H9 (cell line): ENCODE measurements around the gene C13orf46. TPM values are rescaled to one million over a fixed set of nuclear protein-coding genes. Genes with fewer than 3 reads are reported as not detected.

Experiments
- DNase-seq: peaks from one replicate; pipeline ENCODE4 v3.0.0-alpha.2; 2017
- H2AFZ ChIP-seq: one replicate; pipeline ENCODE4 v1.6.1; 2013; ENCODE audit warnings: mild to moderate bottlenecking, low read length, control low read depth, moderate library complexity
- H2AK5ac ChIP-seq: 2 replicates; pipeline ENCODE4 v1.6.1; 2013; ENCODE audit warnings: low read length, control low read depth, mixed read lengths; ENCODE audit not compliant: insufficient read length
- H2BK120ac ChIP-seq: one replicate; pipeline ENCODE4 v1.6.1; 2013; ENCODE audit warnings: low read depth, mild to moderate bottlenecking, low read length, control low read depth, inconsistent platforms; ENCODE audit not compliant: poor library complexity, severe bottlenecking
- H2BK12ac ChIP-seq: 2 replicates; pipeline ENCODE4 v1.6.1; 2013; ENCODE audit warnings: low read length, control low read depth, mixed read lengths, low read depth; ENCODE audit not compliant: insufficient read length
- H2BK15ac ChIP-seq: 2 replicates; pipeline ENCODE4 v1.6.1; 2013; ENCODE audit warnings: low read depth, low read length, control low read depth
- H2BK20ac ChIP-seq: one replicate; pipeline ENCODE4 v1.6.1; 2013; ENCODE audit warnings: low read depth, mild to moderate bottlenecking, low read length, control low read depth, inconsistent platforms; ENCODE audit not compliant: poor library complexity, severe bottlenecking
- H2BK5ac ChIP-seq: 2 replicates; pipeline ENCODE4 v1.6.1; 2013; ENCODE audit warnings: low read length, control low read depth, mixed read lengths; ENCODE audit not compliant: insufficient read length
- H3K14ac ChIP-seq: 2 replicates; pipeline ENCODE4 v1.6.1; 2013; ENCODE audit warnings: low read length, control low read depth; ENCODE audit not compliant: insufficient read depth
- H3K18ac ChIP-seq: 2 replicates; pipeline ENCODE4 v1.6.1; 2013; ENCODE audit warnings: low read depth, mild to moderate bottlenecking, mixed read lengths, low read length, control low read depth; ENCODE audit not compliant: insufficient read length
- H3K23ac ChIP-seq: 2 replicates; pipeline ENCODE4 v1.6.1; 2013; ENCODE audit warnings: low read length, control low read depth, mixed read lengths, low read depth; ENCODE audit not compliant: insufficient read length
- H3K23me2 ChIP-seq: 2 replicates; pipeline ENCODE4 v1.6.1; 2013; ENCODE audit warnings: low read depth, mild to moderate bottlenecking, mixed read lengths, low read length, control low read depth; ENCODE audit not compliant: insufficient read length, poor library complexity, severe bottlenecking
- H3K27ac ChIP-seq: 2 replicates; pipeline ENCODE4 v1.5.1; 2013; ENCODE audit warnings: low read length, control low read depth, mixed read lengths, low read depth; ENCODE audit not compliant: insufficient read length
- H3K27me3 ChIP-seq: 2 replicates; pipeline ENCODE4 v1.6.1; 2013; ENCODE audit warnings: low read length, control low read depth, inconsistent platforms; ENCODE audit not compliant: insufficient read depth
- H3K4ac ChIP-seq: 2 replicates; pipeline ENCODE4 v1.6.1; 2013; ENCODE audit warnings: low read depth, mild to moderate bottlenecking, control low read depth, inconsistent platforms, low read length, moderate library complexity
- H3K4me1 ChIP-seq: 2 replicates; pipeline ENCODE4 v1.6.1; 2013; ENCODE audit warnings: low read length, control low read depth, inconsistent platforms; ENCODE audit not compliant: insufficient read depth
- H3K4me2 ChIP-seq: 2 replicates; pipeline ENCODE4 v1.6.1; 2013; ENCODE audit warnings: low read length, control low read depth, mixed read lengths; ENCODE audit not compliant: insufficient read length, insufficient read depth
- H3K56ac ChIP-seq: 2 replicates; pipeline ENCODE4 v1.6.1; 2013; ENCODE audit warnings: low read depth, mild to moderate bottlenecking, mixed read lengths, low read length, control low read depth; ENCODE audit not compliant: insufficient read length
- H3K79me1 ChIP-seq: 2 replicates; pipeline ENCODE4 v1.6.1; 2013; ENCODE audit warnings: low read depth, mild to moderate bottlenecking, moderate library complexity, low read length, control low read depth, inconsistent platforms; ENCODE audit not compliant: insufficient read depth, poor library complexity, severe bottlenecking
- H3K79me2 ChIP-seq: 2 replicates; pipeline ENCODE4 v1.6.1; 2013; ENCODE audit warnings: low read length, control low read depth, inconsistent platforms; ENCODE audit not compliant: insufficient read depth
- H3K9ac ChIP-seq: 2 replicates; pipeline ENCODE4 v1.6.1; 2013; ENCODE audit warnings: low read length, control low read depth, mixed read lengths; ENCODE audit not compliant: insufficient read length; ENCODE audit errors: extremely low read depth
- H3K9me3 ChIP-seq: one replicate; pipeline ENCODE4 v1.6.1; 2013; ENCODE audit warnings: low read depth, low read length, inconsistent platforms; ENCODE audit not compliant: control insufficient read depth
- H3T11ph ChIP-seq: one replicate; pipeline ENCODE4 v1.6.1; 2013; ENCODE audit warnings: mild to moderate bottlenecking, low read length, control low read depth, inconsistent platforms
- H4K20me1 ChIP-seq: one replicate; pipeline ENCODE4 v1.6.1; 2013; ENCODE audit not compliant: control insufficient read depth, insufficient read length, insufficient read depth
- H4K5ac ChIP-seq: 2 replicates; pipeline ENCODE4 v1.6.1; 2013; ENCODE audit warnings: low read depth, mild to moderate bottlenecking, mixed read lengths, low read length, control low read depth; ENCODE audit not compliant: insufficient read length
- H4K8ac ChIP-seq: replicated peaks from 2 replicates; pipeline ENCODE4 v1.6.1; 2013; ENCODE audit warnings: low read length, control low read depth, mixed read lengths, low read depth; ENCODE audit not compliant: insufficient read length
- H4K91ac ChIP-seq: 2 replicates; pipeline ENCODE4 v1.6.1; 2013; ENCODE audit warnings: low read depth, mild to moderate bottlenecking, moderate library complexity, mixed read lengths, low read length, control low read depth; ENCODE audit not compliant: insufficient read length
- H3K27ac Mint-ChIP-seq, 3 experiments: 2 replicates in 2 of 3; 3 replicates in 1 of 3; pipeline ENCODE4 v1.8.0; 2020 to 2021; ENCODE audit warnings: mixed read lengths in 3 of 3, mild to moderate bottlenecking in 1 of 3, moderate library complexity in 1 of 3
- H3K27me3 Mint-ChIP-seq: 2 replicates; pipeline ENCODE4 v1.8.0; 2021; ENCODE audit warnings: low read depth, mild to moderate bottlenecking, moderate library complexity, mixed read lengths
- H3K36me3 Mint-ChIP-seq, 3 experiments: 2 replicates in 2 of 3; 3 replicates in 1 of 3; pipeline ENCODE4 v1.8.0; 2020 to 2021; ENCODE audit warnings: low read depth in 3 of 3, mixed read lengths in 3 of 3; ENCODE audit not compliant: insufficient read depth in 1 of 3
- H3K4me1 Mint-ChIP-seq, 2 experiments: 2 replicates each; pipeline ENCODE4 v1.8.0; 2020; ENCODE audit warnings: mixed read lengths in 2 of 2
- H3K4me3 Mint-ChIP-seq, 2 experiments: 2 replicates in 1 of 2; 3 replicates in 1 of 2; pipeline ENCODE4 v1.8.0; 2020 to 2021; ENCODE audit warnings: mild to moderate bottlenecking in 2 of 2, mixed read lengths in 2 of 2, moderate library complexity in 1 of 2
- H3K9me3 Mint-ChIP-seq, 2 experiments: 2 replicates in 1 of 2; 3 replicates in 1 of 2; pipeline ENCODE4 v1.8.0; 2020; ENCODE audit warnings: mild to moderate bottlenecking in 2 of 2, mixed read lengths in 2 of 2, moderate library complexity in 1 of 2
- CTCF ChIP-seq: fragments of 200-600 bp; sonication (generic); conservative IDR thresholded peaks from 3 replicates; pipeline ENCODE4 v1.8.0; 2021; ENCODE audit warnings: antibody characterized with exemption, mild to moderate bottlenecking
- WGBS: extraction: QIAGEN DNeasy Blood & Tissue Kit; methylation state at CpG from one replicate; pipeline ENCODE4 v1.1.7; 2013; ENCODE audit warnings: missing lambda C conversion rate, low lambda C conversion rate, mixed read lengths; ENCODE audit not compliant: insufficient read length; ENCODE audit errors: extremely low coverage; 5-methylcytosine and 5-hydroxymethylcytosine counted together
- total RNA-seq: library from RNA; stranded (reverse); gene quantifications from 2 replicates; pipeline ENCODE4 v1.2.1, GENCODE V29; 2021

Gene C13orf46
- total RNA-seq, 1 experiment from 2014 or later, result 0.55 TPM

- Histone ChIP-seq H3K4me1 (no peaks in the 10 kb centered on the region), H3K23me2 (no peaks in the 10 kb centered on the region), H2BK15ac (no peak overlapping the region), H2BK120ac (no peak overlapping the region), H3T11ph (no peak overlapping the region), H3K23ac (no peak overlapping the region), H3K4ac (no peak overlapping the region), H2BK5ac (no peak overlapping the region), H2AK5ac (no peak overlapping the region), H3K27me3 (no peaks in the 10 kb centered on the region), H2BK20ac (no peak overlapping the region), H2BK12ac (no peak overlapping the region), H4K20me1 (no peaks in the 10 kb centered on the region), H3K79me1 (no peaks in the 10 kb centered on the region), H3K56ac (no peak overlapping the region), H4K91ac (no peak overlapping the region), H4K8ac (no peak overlapping the region), H3K9ac (no peak overlapping the region), H4K5ac (no peak overlapping the region), H3K27ac (no peak overlapping the region), H2AFZ (no peak overlapping the region), H3K79me2 (no peaks in the 10 kb centered on the region), H3K4me2 (no peak overlapping the region), H3K14ac (no peak overlapping the region), H3K18ac (no peak overlapping the region), H3K9me3 (no peaks in the 10 kb centered on the region)
- Mint-ChIP-seq H3K9me3 (no peaks in the 10 kb centered on the region), H3K27ac (peak overlapping the region in 1 of 3 experiments; percentile 50; a peak in 2 of 7 replicates), H3K36me3 (peaks cover 8 to 10% (median 10%) of the 10 kb centered on the region in 3 experiments), H3K27me3 (no peaks in the 10 kb centered on the region), H3K4me1 (no peaks in the 10 kb centered on the region), H3K4me3 (no peak overlapping the region)
- WGBS, result no CpG with 5 or more reads among the region's 19 CpGs
- TF ChIP-seq CTCF, result no peak
- no peak for DNase-seq
These were observed 37.4 kb upstream of the C13orf46 start for GRCh38 chr13:114011226-114011625.
